ENCODE measurements around the gene SVIL. TPM values are rescaled to one million over a fixed set of nuclear protein-coding genes. Genes with fewer than 3 reads are reported as not detected.

SVIL gene
- total RNA-seq, 3 donors from 2014 or later = 25.8 to 69.5 (median 60.6) TPM

DNA sequence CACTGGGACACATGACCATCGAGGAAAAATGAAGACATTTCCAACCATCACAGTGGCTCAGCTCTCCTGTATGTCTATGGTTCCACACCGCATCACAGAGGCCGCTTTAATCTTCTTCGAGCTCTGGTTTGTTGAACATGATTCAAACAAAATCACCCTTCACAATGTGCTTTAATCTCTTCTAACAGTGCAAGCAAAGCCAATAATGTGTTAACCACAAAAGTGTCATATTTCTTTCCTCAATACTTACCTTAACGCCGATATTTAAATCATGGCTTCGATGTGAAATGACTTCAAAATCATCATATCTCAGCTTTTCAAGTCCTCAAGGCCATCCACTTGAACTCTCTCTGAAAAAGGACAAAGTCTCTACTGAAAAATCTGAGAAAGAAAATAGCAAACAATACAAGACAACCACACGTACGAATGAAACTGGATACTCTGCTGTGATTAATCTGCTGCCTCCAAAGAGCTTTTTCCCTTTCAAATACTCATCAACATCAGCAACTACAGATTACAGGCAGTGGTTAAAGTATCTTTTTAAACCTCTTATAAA lies 23.0 kb upstream of the SVIL start:
- no peak overlapping the region for H3K4me3 ChIP-seq
- no peaks in the 10 kb centered on the region for H3K27me3 ChIP-seq
- TF ChIP-seq, protein P1, sequence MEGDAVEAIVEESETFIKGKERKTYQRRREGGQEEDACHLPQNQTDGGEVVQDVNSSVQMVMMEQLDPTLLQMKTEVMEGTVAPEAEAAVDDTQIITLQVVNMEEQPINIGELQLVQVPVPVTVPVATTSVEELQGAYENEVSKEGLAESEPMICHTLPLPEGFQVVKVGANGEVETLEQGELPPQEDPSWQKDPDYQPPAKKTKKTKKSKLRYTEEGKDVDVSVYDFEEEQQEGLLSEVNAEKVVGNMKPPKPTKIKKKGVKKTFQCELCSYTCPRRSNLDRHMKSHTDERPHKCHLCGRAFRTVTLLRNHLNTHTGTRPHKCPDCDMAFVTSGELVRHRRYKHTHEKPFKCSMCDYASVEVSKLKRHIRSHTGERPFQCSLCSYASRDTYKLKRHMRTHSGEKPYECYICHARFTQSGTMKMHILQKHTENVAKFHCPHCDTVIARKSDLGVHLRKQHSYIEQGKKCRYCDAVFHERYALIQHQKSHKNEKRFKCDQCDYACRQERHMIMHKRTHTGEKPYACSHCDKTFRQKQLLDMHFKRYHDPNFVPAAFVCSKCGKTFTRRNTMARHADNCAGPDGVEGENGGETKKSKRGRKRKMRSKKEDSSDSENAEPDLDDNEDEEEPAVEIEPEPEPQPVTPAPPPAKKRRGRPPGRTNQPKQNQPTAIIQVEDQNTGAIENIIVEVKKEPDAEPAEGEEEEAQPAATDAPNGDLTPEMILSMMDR (IDR thresholded peaks at IDR 0.05) = no peak
- no peaks in the 10 kb centered on the region for H3K9me3 ChIP-seq
- H3K27ac ChIP-seq = no peak overlapping the region
- intact Hi-C loops (cut with DNase I; ENCODE audit: low total_unique reads) = no loop called here
- no peak for DNase-seq (ENCODE audit: low spot score in 2 of 2)
- H3K36me3 ChIP-seq = no peaks in the 10 kb centered on the region
- peaks cover 4 to 16% of the 10 kb centered on the region in 2 donors for H3K4me1 ChIP-seq

DNA sequence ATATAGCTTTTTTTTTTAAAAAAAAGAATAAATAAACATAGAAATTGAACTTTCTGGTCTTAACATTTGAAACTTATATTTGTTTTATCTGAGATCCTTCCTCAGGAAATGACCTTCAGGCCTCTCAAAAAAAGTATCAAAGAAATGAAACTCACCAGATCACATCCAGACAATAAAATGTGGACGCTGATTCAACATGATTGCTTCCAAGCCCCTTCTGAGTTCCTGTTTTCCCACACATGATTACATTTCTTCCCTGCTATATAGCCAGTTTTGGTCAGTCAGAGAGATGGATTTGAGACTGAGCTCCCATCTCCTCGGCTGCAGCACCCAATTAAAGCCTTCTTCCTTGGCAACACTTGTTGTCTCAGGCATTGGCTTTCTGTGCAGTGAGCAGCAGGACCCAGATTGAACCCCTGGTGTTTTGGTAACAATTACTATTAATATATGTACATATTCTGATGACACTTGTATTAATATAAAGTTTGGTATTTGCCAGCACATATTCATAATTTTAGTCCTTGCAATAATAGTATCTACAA lies 21.8 kb upstream of the SVIL start:
- no peak overlapping the region for H3K27ac ChIP-seq

DNA sequence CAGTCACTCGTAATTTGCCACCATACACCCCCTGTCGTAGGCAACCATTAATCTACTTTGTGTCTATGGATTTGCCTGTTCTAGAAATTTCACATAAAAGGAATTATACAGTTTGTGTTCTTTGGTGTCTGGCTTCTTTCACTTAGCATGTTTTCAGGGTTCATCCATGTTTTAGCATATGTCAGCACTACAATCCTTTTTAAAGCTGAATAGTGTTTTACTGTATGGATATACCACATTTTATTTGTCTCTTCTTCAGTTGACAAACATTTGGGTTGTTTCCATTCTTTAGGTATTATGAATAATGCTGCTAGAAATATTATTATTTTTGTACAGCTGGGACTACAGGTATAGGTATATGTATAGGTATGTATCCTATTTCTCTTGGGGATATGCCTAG lies 17.4 kb upstream of the SVIL start:
- Histone ChIP-seq H3K9me3 (no peaks in the 10 kb centered on the region), H3K27me3 (no peaks in the 10 kb centered on the region), H3K4me1 (peaks cover 0 to 6% of the 10 kb centered on the region in 2 donors), H3K27ac (no peak overlapping the region), H3K36me3 (no peaks in the 10 kb centered on the region), H3K4me3 (no peak overlapping the region)
- no peak for DNase-seq (ENCODE audit: low spot score in 2 of 2)
- TF ChIP-seq, protein P1 (IDR thresholded peaks at IDR 0.05) = no peak
- intact Hi-C loops (cut with DNase I; ENCODE audit: low total_unique reads) = no loop called here

More for the DNA sequence above, 21.8 kb upstream of the SVIL start:
- no peak overlapping the region for H3K4me3 ChIP-seq
- no peaks in the 10 kb centered on the region for H3K27me3 ChIP-seq
- H3K4me1 ChIP-seq = peaks cover 4 to 16% of the 10 kb centered on the region in 2 donors
- H3K9me3 ChIP-seq = no peaks in the 10 kb centered on the region
- no peaks in the 10 kb centered on the region for H3K36me3 ChIP-seq
- intact Hi-C loops (cut with DNase I; ENCODE audit: low total_unique reads) = no loop called here
- TF ChIP-seq, protein P1 (IDR thresholded peaks at IDR 0.05) = no peak
- TF ChIP-seq POLR2AphosphoS5 (IDR thresholded peaks at IDR 0.05) (no peak), POLR2A (IDR thresholded peaks at IDR 0.05) (no peak)
- no peak for DNase-seq (ENCODE audit: low spot score in 2 of 2)

DNA sequence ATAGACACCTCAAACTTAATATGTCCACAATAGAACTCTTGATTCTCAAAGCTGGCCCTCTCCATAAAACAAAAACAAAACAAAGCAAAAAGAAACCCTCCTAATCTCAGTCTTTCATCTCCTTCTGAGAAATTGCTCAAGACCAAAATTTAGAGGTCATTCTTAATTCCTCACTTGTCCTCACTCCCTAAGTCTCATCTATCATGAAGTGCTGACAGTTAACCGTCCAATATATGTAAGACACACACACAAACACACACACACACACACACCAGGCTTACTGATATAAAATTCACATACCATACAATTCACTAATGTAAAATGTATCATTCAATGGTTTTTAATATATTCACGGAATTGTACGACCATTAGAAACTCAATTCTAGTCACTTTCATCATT lies 17.0 kb upstream of the SVIL start:
- H3K4me3 ChIP-seq = no peak overlapping the region
- no peaks in the 10 kb centered on the region for H3K27me3 ChIP-seq
- H3K36me3 ChIP-seq = no peaks in the 10 kb centered on the region
- H3K27ac ChIP-seq = no peak overlapping the region
- intact Hi-C loops (cut with DNase I; ENCODE audit: low total_unique reads) = no loop called here
- TF ChIP-seq, protein P1 (IDR thresholded peaks at IDR 0.05) = no peak
- no peak for TF ChIP-seq POLR2A (IDR thresholded peaks at IDR 0.05)
- H3K4me1 ChIP-seq = peaks cover 0 to 9% of the 10 kb centered on the region in 2 donors
- no peak for DNase-seq (ENCODE audit: low spot score in 2 of 2)
- H3K9me3 ChIP-seq = no peaks in the 10 kb centered on the region

DNA sequence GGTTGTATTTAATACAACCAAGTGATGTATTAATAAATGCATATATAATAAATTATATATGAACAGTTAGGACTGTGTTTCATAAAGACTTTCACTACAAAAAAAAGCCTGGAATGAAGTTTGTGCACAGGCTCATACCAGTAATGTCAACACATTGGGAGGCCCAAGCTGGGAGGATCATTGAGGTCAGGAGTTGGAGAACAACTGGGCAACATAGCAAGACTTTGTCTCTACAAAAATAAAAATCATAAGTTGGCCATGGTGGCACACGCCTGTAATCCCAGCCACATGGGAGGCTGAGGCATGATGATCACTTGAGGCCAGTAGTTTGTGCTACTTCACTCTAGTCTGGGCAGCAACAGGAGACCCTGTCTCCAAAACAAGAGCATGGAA lies 15.8 kb upstream of the SVIL start:
- no peak for DNase-seq (ENCODE audit: low spot score in 2 of 2)
- Histone ChIP-seq H3K4me3 (no peak overlapping the region), H3K9me3 (no peaks in the 10 kb centered on the region), H3K36me3 (no peaks in the 10 kb centered on the region), H3K4me1 (peaks cover 0 to 10% of the 10 kb centered on the region in 2 donors), H3K27me3 (no peaks in the 10 kb centered on the region), H3K27ac (no peak overlapping the region)
- TF ChIP-seq, protein P1 (IDR thresholded peaks at IDR 0.05) = no peak
- no peak for TF ChIP-seq POLR2AphosphoS5 (IDR thresholded peaks at IDR 0.05)
- TF ChIP-seq POLR2A (IDR thresholded peaks at IDR 0.05) = no peak
- intact Hi-C loops (cut with DNase I; ENCODE audit: low total_unique reads) = no loop called here
